CD4-positive, alpha-beta T cell treated with Interleukin-1 beta for 1 hour (primary cell): Measurements from ENCODE around the gene EXOC4.
"Not testable (repeated sequence)": the region's sequence is repeated elsewhere in the genome, so short reads cannot be mapped to it uniquely, and the experiment has no call there.

Experiments
- DNase-seq, 2 donors: peaks; one replicate each; pipeline ENCODE4 v3.0.0-alpha.2; 2020 to 2022

The EXOC4 gene

DNA sequence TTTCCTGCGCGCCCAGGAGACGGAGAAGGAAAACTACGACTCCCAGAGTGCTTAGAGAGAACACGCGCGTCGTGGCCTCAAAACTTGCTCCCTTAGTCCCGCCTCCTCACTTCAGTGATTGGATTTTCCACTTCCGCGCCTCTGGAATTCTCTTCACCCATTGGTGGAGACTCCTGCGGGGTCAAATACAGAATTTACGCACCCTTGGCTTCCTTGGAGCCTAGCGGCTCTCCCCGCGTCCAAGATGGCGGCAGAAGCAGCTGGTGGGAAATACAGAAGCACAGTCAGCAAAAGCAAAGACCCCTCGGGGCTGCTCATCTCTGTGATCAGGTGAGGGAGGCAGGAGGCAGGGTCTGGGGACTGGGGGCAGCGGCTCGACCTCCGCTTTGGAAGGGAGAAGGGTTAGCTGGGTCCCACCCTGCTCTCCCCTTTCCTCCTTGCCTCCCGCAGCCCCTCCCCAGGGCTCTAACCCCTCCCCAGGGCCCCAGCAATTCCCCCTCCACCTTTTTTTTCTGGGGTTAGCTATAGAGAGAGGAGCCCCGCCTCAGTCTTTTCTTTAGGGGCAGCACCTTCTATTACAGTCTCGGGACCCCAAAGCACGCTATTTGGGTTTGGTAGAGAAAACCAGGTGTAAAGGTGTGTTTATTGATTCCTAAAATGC lies at the start of gene EXOC4:
EXOC4 (plus strand) TSS at position 221 of the 661 bp plus-strand sequence.
- DNase-seq: peak; percentile 96 to 98

DNA sequence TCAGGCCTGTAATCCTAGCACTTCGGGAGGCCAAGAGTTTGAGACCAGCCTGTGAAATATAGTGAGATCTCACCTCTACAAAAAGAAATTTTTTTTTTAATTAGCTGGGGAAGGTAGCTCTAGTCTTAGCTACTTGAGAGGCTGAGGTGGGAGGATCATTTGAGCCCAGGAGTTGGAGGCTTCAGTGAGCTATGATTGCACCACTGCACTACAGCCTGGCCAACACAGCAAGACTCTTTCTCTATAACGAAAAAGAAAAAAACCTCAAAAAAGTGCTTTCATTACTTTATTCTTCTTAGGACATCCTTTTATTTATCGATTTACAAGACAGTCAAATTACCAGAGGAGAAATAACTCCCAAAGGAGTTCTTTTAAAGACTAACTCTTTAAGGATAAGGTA lies 49.4 kb upstream of the EXOC4 start:
- no peak for DNase-seq

DNA sequence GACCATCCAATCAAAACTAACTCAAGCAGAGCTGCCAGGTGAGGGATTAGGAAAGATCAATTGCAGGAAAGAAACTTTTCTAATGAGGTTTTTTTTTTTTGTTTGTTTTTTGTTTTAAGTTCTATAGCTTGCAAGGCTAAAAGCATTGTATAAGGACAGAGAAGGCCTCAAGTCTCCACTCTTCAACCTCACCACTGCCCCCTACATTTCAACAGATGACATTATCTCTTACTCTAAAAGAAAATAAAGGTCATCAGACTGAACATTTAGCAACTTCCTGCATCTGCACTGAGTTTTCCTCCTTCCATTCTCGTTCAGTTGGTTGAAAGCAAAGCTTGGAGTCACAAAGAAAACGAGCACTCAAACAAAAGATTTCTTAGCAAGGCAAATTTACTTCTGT lies 45.2 kb upstream of the EXOC4 start:
- DNase-seq: no peak

DNA sequence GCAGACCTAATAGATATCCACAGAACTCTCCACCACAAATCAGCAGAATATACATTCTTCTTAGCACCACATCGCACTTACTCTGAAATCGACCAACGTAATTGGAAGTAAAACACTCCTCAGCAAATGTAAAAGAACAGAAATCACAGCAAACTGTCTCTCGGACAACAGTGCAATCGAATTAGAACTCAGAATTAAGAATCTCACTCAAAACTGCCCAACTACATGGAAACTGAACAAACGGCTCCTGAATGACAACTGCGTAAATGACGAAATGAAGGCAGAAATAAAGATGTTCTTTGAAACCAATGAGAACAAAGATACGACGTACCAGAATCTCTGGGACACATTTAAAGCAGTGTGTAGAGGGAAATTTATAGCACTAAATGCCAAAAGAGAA lies 42.1 kb upstream of the EXOC4 start:
- DNase-seq: not testable (repeated sequence)

DNA sequence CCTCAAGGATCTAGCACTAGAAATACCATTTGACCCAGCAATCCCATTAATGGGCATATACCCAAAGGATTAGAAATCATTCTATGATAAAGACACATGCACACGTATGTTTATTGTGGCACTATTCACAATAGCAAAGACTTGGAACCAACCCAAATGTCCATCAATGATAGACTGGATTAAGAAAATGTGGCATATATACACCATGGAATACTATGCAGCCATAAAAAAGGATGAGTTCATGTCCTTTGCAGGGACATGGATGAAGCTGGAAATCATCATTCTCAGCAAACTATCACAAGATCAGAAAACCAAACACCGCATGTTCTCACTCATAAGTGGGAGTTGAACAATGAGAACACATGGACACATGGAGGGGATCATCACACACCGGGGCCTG lies 39.1 kb upstream of the EXOC4 start:
- DNase-seq: not testable (repeated sequence)

DNA sequence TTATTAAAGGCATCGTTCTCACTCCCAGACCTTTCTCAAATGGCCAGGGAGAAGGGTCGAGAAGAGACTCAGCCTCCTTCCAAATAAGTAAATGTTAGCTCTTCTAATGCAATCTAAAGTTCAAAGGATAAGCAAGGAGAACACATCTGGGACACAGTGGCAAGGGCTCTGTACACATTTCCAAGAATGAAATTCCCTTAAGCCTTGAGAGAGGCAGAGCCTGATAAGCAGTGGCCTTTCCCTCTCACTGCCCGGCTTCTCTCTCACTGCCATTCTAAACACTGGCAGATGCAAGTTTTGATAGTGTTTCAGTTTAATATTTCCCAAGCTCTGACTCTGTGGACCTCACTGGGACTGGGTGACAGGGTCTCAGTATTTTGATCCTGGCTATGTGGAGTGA lies 35.1 kb upstream of the EXOC4 start:
- DNase-seq: no peak

DNA sequence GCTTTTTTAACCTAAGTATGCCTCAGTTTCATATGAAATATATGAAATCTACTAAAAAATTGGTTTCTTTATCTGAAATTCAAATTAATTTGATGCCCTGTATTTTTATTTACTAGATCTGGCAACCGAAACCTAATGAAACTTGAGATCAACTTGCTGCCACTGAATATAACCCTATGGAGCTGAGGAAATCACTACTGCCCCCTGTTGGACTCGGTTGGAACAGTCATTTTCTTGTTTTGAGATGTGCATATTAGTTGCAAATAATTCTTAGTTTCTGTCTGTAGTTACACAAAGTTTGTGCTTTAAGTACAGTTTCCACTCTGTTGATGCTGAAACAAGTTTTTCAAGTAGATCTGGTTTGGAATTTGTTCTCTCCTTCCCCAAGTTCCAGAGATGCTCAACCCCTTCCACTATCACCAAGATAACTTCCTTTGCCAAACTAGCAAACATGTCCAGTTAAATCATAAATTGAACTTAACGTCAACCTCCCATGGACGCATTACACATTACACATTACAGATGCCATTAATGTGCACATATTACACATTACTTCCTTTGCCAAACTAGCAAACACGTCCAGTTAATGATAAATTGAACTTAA lies 22.2 kb upstream of the EXOC4 start:
- DNase-seq: peak; percentile 8 to 47

DNA sequence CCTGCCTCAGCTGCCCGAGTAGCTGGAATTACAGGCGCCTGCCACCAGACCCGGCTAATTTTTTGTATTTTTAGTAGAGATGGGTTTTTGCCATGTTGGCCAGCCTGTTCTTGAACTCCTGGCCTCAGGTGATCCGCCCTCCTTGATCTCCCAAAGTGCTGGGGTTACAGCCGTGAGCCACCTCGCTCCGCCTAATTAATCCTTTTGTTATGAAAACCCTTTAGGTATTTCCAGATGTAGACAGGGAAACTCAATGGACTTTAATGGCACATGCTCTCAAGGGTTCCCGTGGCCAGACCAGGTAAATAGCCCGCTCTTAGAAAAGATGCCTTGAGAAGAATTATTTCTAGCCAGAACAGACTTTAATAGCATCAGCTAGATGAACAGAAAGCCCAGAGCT lies 19.7 kb upstream of the EXOC4 start:
- no peak for DNase-seq

DNA sequence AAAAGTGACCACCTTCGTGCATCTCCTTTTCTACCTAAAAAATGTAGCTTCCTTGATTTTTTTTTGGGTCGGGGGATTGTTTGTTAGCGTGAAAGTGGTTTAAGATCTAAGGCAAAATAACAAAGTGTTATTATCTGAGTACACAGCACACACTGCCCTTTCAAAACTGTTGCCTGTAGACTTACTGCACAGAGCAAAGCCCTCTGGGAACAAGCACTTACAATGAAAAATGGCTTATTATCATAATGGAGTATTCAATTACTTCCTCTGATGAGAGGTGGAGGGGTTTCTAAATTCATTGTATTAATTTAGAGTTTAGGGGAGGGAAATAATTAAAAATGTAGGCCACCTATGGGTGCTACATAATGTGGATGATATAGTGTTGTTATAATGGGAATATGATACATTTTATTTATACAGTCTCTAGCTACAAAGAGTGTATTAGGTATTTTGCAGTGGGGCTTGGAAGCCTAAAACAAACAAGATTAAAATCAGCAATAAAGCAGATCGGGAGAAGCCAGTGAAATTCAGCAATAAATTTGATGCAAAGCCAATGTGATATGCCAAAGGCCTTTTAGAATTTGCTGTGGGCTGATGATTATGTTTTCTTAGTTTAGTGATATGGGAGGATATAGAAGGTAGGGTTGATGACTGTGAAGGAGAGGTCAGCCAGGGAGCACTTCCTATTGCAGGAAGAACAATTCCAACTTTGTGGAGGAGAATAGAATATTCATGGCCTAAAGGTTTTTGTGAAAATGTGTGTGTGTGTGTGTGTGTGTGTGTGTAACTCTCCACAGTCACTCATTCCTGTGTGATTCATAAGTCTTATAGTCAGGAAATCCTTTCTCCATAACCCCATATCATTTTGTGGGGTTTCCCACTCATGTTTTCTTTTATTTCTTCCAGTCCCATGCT lies 17.7 kb upstream of the EXOC4 start:
- DNase-seq: no peak

DNA sequence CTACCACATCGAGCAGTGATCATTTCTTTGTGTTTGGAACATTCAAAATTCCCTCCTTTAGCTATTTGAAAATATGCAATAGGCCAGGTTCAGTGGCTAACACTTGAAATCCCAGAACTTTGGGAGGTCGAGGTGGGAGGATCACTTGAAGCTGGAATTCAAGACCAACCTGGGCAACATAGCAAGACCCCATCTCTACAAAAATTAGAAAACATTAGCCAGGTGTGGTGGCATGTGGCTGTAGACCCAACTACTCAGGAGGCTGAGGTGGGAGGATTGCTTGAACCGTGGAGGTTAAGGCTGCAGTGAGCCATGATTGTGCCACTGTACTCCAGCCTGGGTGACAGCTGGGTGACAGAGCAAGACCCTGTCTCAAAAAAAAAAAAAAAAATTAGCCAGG lies 15.3 kb upstream of the EXOC4 start:
- DNase-seq: no peak

DNA sequence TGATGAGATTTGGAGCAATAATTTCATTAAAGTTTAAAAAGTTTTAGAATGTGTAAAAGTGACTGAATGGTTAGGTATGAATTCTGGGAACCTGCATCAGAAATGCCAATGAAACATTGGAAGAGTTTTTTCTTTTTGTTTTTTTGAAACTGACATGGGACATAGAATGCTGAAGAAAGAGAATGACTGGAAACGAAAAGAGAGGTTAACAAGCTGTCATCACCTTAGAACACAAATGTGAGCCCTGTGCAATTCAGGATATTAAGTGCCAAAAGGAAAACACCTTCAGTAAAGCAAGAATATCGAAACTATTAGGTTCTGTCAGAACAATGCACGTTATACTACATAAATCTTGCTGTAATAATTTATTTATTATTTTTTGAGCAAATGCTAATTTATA lies 12.6 kb upstream of the EXOC4 start:
- DNase-seq: no peak

DNA sequence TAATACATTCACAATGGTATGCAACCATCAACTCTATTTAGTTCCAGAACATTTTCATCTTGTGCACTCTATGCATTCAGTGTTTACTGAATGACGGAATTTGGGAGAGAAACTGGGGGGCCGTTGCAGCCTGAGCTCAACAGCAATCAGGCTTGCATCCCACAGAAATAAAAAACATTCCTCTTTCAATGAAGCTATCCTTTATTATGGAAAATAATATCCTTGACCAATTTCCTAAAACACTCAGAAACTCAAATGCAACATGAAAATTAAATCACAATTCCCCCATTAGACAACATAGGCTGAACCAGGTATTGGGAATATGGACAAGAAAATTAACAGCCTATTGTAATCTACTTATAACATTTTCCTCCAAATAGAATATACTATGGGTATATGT lies 6.3 kb upstream of the EXOC4 start:
- DNase-seq: no peak

DNA sequence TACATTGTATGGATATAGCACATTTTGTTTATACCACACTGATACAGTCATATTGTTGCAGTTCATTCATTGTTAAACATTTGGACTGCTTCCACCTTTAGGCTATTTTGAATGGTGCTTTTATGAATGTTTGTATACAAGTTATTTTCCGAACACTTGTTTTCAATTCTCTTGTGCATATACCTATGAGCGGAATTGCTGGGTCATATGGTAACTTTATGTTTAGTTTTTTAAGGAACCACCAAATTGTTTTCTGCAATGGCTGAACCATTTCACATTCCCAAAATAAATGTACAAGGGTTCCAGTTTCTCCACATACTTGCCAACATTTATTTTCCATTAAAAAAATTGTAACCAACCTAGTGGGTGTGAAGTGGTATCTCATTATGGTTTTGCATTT lies 4.0 kb upstream of the EXOC4 start:
- DNase-seq: no peak

DNA sequence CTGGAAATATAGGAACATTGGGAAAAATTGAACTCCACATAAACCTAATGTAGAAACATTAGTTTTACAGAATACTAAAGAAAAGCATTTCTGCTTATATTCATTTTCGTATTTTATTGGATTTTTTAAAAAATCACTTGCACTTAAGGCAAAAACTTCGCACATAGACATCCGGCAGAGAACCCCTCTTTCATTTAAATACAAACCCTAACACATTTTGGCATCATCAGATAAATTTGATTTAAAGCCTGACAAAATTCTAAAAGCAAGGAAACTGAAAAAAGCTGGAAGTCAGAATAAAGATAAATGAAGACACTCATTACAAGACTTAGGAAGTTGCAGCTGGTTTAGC lies 396 bp upstream of the EXOC4 start:
- DNase-seq: no peak

DNA sequence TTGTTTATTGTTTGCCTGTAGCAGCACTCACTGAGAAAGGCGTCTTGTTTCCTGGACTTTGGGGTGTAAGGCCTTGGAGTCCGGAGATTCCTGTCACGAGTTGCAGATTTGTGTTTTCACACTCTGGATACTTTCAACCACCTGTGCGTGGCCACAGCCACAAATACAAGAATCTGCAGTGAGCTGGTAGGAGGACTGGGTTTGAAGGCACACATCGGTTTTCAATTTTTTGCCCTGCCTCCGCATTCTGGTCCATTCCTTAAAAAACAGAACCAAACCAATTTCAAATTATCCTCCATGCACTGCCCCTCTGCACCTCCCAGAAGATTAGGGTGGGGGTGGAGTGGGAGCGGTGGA lies 619 bp downstream of the EXOC4 start:
- DNase-seq: peak in 1 of 2 donors; percentile 6

DNA sequence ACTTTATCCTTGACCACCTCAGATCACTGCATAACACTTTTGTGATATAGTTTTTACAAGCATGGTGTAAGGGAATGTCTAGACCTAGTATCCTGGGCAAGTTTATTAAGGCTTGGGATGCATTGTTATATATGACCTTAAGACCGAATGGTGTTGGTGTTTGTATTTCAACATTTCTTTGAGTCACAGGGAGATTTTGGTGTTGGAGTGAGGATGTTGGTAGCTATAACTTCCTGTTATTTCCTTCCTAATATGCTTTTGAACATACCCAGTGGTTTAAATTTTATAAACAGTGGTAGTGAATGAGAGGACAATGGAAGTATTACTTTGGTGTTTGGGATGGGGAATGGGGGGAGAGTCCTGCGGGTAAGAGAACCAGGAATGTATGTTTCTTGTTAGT lies 2.6 kb downstream of the EXOC4 start:
- no peak for DNase-seq

DNA sequence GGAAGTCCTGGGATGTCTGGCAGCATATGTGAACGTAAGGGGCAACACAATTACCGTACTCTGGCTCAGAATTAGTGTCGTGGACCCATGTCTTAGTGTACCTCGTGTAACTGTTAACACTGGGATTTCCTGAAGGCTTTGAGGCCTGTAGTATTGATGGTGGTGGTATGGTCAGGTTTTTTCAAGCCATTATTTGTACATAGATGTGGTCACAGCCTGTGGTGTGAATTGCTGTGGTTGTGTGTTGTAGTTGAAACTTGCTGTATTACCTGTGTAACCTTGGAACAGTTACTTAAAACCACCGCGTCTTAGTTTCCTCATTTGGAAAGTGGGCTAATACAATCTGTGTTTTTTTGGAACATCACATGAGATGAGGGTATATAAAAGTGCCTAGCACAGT lies 5.3 kb downstream of the EXOC4 start:
- no peak for DNase-seq

DNA sequence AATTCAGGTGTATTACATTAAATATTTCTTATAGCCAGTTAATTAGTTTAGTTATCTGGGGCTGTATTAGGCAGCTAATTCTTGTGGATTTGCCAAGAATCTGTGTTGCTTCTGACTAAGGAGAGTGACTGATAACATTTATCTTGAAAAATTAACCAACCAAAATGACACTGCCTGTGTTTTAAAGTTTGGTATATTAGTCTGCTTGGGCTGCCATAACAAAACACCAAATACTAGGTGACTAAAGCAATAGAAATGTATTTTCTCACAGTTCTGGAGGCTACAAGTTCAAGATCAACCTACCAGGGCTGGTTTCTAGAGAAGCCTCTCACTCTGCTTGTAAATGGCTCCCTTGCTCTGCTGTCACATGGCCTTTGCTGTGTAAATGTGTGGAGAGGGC lies 12.9 kb downstream of the EXOC4 start:
- DNase-seq: no peak

DNA sequence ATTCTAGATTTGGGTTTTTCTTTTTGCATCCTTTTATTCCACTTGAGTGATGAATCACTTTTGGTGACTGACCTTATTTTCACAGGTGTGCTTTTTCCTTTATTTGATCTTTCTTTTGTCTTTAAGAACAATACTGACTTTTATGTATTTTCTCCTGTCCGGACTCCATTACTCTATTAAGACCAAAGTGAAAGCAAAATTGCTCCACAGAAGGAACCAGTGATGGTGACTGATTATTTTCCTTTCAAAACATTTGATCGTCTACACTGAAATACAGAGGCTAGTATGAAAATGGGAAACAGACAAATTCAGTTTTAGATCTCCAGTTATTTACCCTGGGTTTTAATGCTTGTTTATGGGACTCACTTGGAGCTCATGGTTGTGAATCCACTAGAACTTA lies 15.5 kb downstream of the EXOC4 start:
- no peak for DNase-seq

DNA sequence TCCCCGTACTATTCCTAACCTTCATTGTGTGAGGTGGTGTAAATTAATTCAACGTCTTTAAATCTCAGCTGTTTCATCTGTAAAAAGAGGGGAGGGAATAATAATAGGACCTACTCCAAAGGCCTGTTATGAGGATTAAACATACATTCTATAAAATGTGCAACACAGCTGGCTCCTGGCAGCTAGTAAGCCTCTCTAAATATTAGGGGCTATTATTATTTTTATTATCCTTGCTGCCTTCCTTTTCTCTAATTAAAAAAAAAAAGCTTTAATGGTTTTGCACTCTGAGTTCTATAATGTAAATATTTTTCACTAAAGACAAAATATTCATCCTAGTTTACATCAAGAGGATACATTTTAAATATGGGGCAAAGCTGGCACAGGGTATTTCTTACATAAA lies 19.5 kb downstream of the EXOC4 start:
- DNase-seq: no peak

DNA sequence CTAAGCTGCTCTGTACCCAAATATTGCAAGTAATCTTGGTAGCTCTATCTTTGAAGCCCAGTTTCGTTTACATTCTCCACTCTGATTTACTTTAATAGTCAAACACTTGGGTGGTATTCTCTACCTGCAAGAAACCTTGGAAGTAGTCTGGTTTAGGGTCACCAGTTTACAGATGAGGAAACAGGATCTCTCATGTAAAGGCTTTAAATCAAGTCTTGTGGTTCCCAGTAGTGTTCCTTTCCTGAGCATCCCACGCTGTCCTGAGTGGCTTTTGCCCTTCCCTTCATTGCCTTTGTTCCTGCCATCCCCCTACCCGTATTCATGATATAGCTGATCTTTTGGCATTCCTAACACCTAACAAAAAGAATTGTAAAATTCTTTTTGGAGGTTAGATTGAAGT lies 20.3 kb downstream of the EXOC4 start:
- DNase-seq: no peak

DNA sequence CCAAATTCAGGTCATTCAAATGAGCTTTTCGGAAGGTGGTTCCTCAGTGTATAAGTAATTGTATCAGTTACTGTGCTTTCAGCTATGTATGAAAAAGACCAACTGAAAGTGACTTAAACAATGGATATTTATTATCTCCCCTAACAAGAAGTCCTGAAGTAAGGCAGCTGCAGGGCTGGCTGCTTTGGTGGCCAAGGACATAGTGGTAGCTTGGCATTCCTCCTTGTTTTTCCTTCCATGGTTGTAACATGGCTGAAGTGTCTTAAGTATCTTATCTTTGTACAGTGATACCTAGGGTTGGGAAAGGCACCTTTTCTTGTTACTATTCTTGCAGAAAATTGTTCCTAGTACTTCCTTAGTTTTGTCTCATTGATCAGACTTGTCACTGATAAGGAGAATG lies 21.4 kb downstream of the EXOC4 start:
- DNase-seq: no peak

DNA sequence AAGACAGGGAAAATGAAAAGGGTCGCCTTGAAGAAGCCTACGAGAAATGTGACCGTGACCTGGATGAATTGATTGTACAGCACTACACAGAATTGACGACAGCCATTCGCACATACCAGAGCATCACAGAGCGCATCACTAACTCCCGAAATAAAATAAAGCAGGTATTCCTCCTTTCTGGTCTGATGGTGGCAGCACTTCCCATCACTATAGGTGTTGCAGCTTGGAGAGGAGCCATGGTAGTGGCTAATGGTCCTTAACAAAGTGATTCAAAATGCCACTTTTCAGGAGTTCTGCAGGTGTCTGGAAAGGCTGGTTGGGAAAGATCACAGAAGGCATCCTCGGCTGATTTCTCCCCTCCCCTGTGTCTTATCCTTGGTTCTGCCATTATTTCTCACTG lies 22.1 kb downstream of the EXOC4 start:
- DNase-seq: no peak

DNA sequence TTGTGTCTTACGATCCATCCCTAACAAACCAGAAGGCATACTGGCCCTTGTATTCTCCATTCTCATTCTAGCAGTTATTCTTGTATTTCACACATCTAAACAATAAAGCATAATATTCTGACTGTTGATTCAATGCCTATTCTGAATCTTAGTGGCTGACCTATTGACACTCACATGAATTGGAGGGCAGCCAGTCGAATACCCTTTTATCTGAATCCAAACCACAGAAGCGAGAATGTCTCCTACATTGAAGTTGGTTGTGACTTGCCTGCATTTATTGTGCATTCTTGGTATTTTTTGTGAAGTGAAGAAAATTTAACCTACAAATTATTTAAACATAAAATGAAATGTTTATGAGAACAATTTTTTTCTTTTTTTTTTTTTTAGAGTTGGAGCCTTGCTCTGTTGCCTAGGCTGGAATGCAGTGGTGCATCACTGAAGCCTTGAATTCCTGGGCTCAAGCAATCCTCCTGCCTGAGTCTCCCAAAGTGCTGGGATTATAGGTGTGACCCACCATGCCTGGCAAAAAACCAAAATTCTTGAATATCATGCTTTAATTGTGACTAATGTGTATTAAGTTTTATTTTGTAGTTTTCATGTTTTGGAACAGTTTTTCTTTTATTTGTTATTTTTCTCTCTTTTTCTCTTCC lies 22.7 kb downstream of the EXOC4 start:
- no peak for DNase-seq
